ENCODE data around the gene C1QTNF6.
"Not testable (repeated sequence)": the region's sequence is repeated elsewhere in the genome, so short reads cannot be mapped to it uniquely, and the experiment has no call there.

Gene C1QTNF6

DNA sequence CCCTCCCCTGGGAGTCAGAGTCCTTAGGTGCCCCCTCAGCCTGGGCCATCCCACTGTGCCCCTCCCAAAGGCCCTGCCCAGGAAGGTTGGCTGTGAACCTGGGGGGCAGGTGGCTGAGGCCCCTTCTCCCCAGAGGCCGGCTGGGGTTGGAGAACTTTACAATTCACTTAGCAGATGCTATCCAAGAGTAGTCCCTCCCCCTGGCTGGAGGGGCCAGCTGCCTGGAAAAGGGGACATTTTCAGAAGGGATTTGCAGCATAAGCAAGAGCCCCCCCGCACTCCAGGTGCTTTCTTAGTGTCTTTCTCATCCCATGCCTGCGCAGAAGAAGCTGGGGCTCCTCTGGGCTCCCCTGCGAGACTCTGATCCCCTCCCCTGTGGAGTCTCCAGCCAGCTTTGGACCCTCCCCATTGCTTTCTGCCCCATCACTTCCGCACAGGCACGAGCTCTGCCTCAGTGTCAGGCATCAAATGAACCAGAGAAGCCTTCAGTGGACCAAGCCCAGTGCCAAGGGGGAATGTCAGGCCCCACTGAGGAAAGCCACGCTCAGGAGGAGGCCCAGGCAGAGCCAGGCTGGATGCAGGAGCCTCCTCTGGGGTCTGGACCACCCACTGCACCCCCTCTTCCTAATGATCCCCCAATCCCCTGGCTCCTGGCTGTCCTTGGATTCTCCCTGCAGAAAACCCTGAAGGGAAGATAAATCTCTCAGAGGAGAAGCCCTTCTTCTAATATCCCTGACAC, 20.5 kb upstream of the C1QTNF6 start:
- no peak for DNase-seq (ENCODE audit: low read depth in 2 of 3, low spot score in 1 of 3)

GRCh38 chr22:37207981-37208380, 19.9 kb upstream of the C1QTNF6 start:
- no peak for DNase-seq (ENCODE audit: low read depth in 2 of 3, low spot score in 1 of 3)

DNA sequence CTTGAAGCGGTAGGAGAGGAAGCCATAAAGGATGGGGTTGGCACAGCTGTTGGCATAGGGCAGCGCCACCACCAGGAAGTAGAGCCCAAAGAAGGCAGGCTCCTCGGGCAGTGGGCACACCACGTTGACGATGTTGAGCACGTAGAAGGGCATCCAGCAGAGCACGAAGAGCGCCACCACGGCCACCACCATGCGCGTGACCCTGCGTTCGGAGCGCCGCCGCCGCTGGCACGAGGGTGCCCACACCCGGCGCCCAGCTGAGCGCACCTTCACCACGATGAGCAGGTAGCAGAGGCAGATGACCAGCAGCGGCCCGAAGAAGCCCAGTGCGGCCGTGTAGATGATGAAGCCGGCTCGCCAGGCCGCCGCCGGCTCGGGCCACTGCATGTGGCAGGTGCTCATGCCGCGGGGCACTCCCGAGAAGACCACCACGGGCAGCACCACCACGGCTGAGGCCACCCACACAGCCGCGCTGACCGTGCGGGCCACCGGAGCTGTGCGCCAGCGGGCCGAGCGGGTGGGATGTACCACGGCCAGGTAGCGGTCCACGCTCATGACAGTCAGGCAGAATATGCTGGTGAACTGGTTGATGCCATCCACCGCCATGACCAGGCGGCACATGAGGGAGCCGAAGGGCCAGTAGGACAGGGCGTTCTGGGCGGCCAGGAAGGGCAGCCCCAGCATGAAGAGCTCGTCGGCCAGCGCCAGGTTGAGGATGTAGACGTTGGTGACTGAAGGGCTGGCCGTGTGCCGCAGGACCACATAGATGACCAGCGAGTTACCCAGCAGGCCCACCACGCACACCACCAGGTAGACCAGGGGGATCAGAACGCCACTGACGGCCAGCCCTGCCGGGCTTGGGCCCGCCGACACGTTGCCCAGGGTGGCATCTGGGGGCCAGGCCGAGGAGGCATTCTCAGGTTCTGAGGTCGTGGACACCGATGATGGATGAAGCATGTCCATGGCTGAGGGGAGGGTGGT, 19.1 kb upstream of the C1QTNF6 start:
- no peak for DNase-seq (ENCODE audit: low read depth in 2 of 3, low spot score in 1 of 3)

- no peak for DNase-seq (ENCODE audit: low read depth in 2 of 3, low spot score in 1 of 3)
These were observed 18.2 kb upstream of the C1QTNF6 start for GRCh38 chr22:37206118-37206840.

DNA sequence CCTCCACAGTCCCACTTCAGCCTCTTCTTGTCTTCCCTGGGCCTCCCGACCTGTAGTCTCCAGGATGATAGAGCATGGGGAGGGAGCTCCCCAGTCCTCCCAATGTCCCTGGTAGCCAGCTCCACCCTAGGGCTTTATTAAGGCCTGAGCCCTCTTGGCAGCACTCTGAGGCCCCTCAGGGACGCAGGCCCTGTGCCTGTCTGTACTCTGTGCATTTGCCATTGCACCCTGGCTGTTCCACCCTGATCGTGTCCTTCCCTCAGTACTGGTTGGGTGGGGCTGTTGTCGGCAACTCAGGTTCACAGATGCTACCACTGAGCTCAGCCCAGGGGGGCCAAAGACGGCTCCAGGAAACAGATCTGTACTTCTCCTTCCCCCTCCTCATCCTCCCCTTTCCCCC, 17.0 kb upstream of the C1QTNF6 start:
- no peak for DNase-seq (ENCODE audit: low read depth in 2 of 3, low spot score in 1 of 3)

- no peak for DNase-seq (ENCODE audit: low read depth in 2 of 3, low spot score in 1 of 3)
These were observed 16.1 kb upstream of the C1QTNF6 start for GRCh38 chr22:37204045-37204655.

DNA sequence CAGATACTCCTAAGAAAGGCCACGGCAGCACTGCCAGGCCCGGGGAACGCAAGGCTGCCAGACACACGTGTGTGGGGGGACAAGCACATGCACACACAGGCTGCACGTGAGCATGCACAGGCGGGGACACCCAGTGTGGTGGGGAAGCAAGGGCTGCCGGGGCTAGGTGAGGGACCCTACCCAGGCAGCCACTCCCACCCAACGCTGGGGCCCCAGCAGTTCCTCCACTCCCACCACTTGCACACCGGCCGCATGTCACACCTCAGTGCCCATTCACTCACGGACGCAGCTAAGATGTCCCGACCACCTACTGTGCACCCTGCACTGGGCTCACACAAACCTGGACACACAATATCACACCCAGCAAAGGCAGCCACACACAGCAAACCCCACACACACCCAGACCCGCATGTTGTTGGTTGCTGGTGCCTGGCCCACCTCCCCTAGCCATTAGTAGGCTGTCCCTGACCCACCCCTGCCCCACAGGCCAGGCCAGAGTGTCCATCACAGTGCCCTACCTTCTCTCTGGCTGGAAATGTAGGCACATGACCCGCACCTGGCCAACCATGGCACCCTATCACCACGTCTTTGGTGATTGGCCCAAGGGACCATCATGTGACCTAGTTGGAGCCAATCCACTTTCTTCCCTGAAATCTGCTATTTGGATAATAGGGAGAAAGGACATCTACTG, 15.5 kb upstream of the C1QTNF6 start:
- DNase-seq (ENCODE audit: low read depth in 2 of 3, low spot score in 1 of 3): no peak

- DNase-seq (ENCODE audit: low read depth in 2 of 3, low spot score in 1 of 3): no peak
These were observed 14.7 kb upstream of the C1QTNF6 start for GRCh38 chr22:37202716-37203115.

- DNase-seq (ENCODE audit: low read depth in 2 of 3, low spot score in 1 of 3): no peak
These were observed 14.0 kb upstream of the C1QTNF6 start for GRCh38 chr22:37202001-37202555.

- DNase-seq (ENCODE audit: low read depth in 2 of 3, low spot score in 1 of 3): not testable (repeated sequence)
These were observed 13.4 kb upstream of the C1QTNF6 start for GRCh38 chr22:37201443-37201820.

DNA sequence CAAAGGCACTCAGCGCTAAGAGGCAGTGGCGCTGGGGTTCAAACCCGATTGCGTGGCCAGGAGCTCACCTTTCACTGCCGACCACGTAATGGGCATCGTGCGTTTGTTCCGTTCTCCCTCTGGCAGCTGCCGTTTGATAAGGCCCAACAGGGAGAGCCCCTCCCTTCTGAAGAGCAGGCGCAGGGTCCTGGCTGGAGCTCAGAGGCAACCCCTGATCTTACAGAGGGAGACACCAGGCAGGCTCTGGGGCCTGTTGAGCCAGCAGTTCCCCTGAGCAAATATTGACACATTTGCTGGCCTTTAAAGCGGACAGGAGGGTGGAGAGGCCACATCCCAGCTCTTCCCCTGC, 11.7 kb upstream of the C1QTNF6 start:
- no peak for DNase-seq (ENCODE audit: low read depth in 2 of 3, low spot score in 1 of 3)

- DNase-seq (ENCODE audit: low read depth in 2 of 3, low spot score in 1 of 3): peak; percentile 99 to 100 (median 99)
These were observed 11.2 kb upstream of the C1QTNF6 start for GRCh38 chr22:37199103-37199759.

DNA sequence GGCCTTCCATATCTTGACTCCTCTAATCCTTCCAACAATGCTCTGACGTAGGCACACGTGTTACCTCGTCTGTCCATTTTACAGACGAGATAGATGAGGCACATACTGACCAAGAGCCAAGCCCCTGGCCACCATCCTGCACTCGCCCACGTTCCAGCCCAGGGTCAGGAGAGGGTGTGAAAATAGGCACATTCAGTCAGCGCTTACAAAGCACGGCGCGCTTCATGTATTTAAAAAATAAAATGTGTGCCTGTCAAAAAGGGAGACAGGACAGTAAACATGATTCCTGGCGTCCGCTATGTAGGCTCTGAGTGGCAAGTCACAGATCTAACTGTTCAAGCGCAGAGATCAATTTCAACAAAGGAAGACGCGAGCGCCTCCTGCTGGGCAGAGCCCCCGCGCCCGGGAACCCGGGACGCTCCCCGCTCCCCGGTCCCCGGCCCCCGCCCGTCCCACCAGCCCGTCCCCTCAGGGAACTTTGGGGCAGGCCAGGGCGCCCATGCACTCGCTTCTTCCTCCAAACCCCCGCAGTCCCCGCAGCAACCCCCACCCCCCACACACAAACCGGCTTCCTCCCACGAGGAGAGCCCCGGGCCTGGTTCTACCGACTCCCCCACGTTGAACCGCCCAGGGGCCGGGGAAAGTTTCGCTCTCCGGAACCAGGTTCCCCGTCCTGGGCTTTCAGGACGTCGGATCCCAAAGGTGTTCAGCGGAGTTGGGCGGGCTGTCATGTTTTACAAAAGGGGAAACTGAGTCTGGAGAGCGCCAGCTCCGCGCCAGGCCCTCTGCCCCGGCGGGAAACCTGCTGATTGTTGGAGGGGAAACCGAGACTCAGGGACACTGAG, 10.4 kb upstream of the C1QTNF6 start:
- DNase-seq (ENCODE audit: low read depth in 2 of 3, low spot score in 1 of 3): peak; percentile 84 to 98 (median 90)

GRCh38 chr22:37197451-37198257, 9.6 kb upstream of the C1QTNF6 start:
- DNase-seq (ENCODE audit: low read depth in 2 of 3, low spot score in 1 of 3): no peak

- no peak for DNase-seq (ENCODE audit: low read depth in 2 of 3, low spot score in 1 of 3)
These were observed 8.7 kb upstream of the C1QTNF6 start for GRCh38 chr22:37196539-37197450.

DNA sequence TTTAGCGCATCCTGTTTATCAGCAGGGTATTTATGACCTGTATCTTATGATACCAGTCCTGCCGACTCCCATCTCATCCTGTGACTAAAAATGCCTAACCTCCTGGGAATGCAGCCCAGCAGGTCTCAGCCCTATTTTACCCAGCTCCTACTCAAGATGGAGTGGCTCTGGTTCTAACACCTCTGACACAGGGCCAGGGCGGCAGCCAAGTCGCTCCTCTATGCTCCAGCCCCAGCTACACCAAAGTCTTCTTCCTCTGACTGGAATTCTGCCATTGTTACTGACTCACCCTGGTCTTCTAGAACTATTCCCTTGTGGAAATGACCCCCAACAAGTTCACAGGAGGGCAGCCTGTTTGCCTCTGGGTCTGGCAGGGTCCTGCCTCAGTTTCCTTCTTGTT, 7.9 kb upstream of the C1QTNF6 start:
- no peak for DNase-seq (ENCODE audit: low read depth in 2 of 3, low spot score in 1 of 3)

DNA sequence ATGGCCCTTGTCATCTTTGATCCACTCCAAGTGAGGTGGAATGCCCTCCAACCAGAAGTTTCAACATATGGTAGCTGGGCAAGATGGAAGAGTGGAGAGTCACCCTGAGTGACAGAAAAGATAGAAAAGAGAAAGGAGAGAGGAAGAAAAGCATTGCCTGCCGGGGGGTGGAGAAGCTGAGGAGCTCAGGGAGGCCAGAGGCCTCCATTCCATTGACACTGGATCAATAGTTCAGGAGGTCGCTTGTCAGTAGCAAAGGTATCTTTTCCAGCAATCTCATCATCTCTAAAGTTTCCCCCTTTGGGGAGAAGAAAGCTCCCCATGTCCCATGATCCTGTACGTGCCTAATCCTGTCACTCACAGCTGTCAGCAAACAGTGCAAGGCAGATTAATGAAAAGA, 6.7 kb upstream of the C1QTNF6 start:
- no peak for DNase-seq (ENCODE audit: low read depth in 2 of 3, low spot score in 1 of 3)
